HepG2 (cell line): ENCODE measurements around the gene TMEM271.

ENCODE experiments used
- CTCF ChIP-seq: sonication (generic); formaldehyde crosslinking; IDR thresholded peaks from 2 replicates; pipeline ENCODE4 v1.5.0; 2020; ENCODE audit warnings: mild to moderate bottlenecking, missing genetic modification reagents, moderate library complexity
- KLF6 ChIP-seq: IDR thresholded peaks from 2 replicates; pipeline ENCODE4 v1.8.0; 2016; ENCODE audit warnings: missing biosample characterization, missing genetic modification reagents

DNA sequence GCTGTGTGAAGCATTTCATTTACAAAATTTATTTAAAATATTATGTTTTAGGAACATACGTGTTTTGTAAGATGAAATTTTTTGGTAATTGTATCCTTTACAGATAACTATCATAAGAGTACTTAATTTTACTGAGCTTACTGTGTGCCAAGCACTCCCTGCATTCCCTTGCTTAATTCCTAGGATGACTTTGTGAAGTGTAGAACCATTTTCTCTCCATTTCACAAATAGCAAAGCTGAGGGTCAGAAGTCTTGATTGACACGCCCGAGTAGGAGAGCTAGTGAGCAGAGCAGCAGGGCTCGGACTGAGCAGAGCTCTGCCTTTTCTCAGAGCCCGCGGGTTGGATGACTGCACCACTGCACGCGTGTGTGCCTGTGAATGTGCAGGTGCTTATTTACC, 46.5 kb downstream of the TMEM271 start:
- TF ChIP-seq CTCF (CRISPR knock-in tag) = no peak
- TF ChIP-seq KLF6 (CRISPR knock-in tag) = no peak
